ENCODE data around the gene ADAM12.

GRCh38 chr10:126057494-126057893 lies 330.8 kb downstream of the ADAM12 start:
- TF ChIP-seq FOXA1 (IDR thresholded peaks at IDR 0.05) = no peak
- no peak for TF ChIP-seq YY1 (IDR thresholded peaks at IDR 0.05)
- TF ChIP-seq, protein P1, sequence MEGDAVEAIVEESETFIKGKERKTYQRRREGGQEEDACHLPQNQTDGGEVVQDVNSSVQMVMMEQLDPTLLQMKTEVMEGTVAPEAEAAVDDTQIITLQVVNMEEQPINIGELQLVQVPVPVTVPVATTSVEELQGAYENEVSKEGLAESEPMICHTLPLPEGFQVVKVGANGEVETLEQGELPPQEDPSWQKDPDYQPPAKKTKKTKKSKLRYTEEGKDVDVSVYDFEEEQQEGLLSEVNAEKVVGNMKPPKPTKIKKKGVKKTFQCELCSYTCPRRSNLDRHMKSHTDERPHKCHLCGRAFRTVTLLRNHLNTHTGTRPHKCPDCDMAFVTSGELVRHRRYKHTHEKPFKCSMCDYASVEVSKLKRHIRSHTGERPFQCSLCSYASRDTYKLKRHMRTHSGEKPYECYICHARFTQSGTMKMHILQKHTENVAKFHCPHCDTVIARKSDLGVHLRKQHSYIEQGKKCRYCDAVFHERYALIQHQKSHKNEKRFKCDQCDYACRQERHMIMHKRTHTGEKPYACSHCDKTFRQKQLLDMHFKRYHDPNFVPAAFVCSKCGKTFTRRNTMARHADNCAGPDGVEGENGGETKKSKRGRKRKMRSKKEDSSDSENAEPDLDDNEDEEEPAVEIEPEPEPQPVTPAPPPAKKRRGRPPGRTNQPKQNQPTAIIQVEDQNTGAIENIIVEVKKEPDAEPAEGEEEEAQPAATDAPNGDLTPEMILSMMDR (IDR thresholded peaks at IDR 0.05; ENCODE audit: low read depth, low read length, missing input control) = no peak
- TF ChIP-seq, protein P2, sequence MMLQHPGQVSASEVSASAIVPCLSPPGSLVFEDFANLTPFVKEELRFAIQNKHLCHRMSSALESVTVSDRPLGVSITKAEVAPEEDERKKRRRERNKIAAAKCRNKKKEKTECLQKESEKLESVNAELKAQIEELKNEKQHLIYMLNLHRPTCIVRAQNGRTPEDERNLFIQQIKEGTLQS (IDR thresholded peaks at IDR 0.05) = no peak
- no peak for TF ChIP-seq JUND (IDR thresholded peaks at IDR 0.05)
- TF ChIP-seq, protein P3, sequence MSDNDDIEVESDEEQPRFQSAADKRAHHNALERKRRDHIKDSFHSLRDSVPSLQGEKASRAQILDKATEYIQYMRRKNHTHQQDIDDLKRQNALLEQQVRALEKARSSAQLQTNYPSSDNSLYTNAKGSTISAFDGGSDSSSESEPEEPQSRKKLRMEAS (IDR thresholded peaks at IDR 0.05) = no peak
- TF ChIP-seq REST (IDR thresholded peaks at IDR 0.05) = no peak
- TF ChIP-seq TAF1 (conservative IDR thresholded peaks at IDR 0.05) = no peak
- no peak for TF ChIP-seq RAD21 (IDR thresholded peaks at IDR 0.05)

Measured in liver (tissue), 3 donors.